Esophagus muscularis mucosa (tissue), 4 donors: ENCODE data around the gene STXBP6.
"Not testable (repeated sequence)": the region's sequence is repeated elsewhere in the genome, so short reads cannot be mapped to it uniquely, and the experiment has no call there.

ENCODE experiments used
- CTCF ChIP-seq, 3 experiments: fragments of 200-600 bp in 2 of 3; fragments of 450-650 bp in 1 of 3; sonication (generic) in 2 of 3; IDR thresholded peaks; one replicate each; pipeline ENCODE4 v1.5.1; 2017 to 2019; ENCODE audit warnings: antibody characterized with exemption in 3 of 3, mild to moderate bottlenecking in 2 of 3, moderate library complexity in 1 of 3
- EP300 ChIP-seq: sonication (generic); formaldehyde crosslinking; IDR thresholded peaks from one replicate; pipeline ENCODE4 v1.6.1; 2017; ENCODE audit warnings: antibody characterized with exemption
- POLR2A ChIP-seq: fragments of 450-650 bp; IDR thresholded peaks from one replicate; pipeline ENCODE4 v1.6.1; 2017; ENCODE audit warnings: antibody characterized with exemption, moderate library complexity, mild to moderate bottlenecking, low read depth
- POLR2AphosphoS5 ChIP-seq, 2 donors: sonication (generic); formaldehyde crosslinking; IDR thresholded peaks; one replicate each; pipeline ENCODE4 v1.6.1; 2017; ENCODE audit warnings: antibody characterized with exemption in 2 of 2

GRCh38 chr14:24936773-24937172 is 113.2 kb downstream of the STXBP6 start:
- not testable (repeated sequence) for TF ChIP-seq CTCF (IDR thresholded peaks at IDR 0.05); POLR2A; EP300; POLR2AphosphoS5 (IDR thresholded peaks at IDR 0.05)
